ENCODE measurements around the gene AIRE.
"Not testable (repeated sequence)": the region's sequence is repeated elsewhere in the genome, so short reads cannot be mapped to it uniquely, and the experiment has no call there.

AIRE gene

GRCh38 chr21:44285138-44285992 lies at the start of gene AIRE:
TSS of gene AIRE (plus strand) at chr21:44285876. CDS start at chr21:44286007, 131 bp downstream.
- no peak for DNase-seq (ENCODE audit: low spot score)

DNA sequence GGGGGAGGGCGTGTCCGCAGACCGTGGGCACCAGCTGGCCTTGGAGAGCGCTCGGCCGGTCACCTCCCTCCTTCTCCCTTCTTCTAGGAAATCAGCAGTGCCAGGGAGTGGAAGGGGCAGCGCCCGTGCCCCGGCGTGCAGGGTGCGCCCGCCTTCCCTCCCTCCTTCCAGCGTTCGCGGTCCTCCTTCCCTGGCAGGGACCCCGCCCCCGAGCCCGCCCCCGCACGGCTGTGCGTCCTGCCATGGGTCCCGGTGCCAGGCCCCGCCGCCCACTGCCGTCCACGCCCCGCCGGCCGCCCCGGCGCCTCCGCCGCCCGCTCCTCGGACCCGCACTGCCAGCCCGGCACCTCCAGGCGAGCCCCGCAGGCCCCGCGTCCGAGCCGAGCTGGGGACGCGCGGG lies 45.3 kb upstream of the AIRE start:
- not testable (repeated sequence) for DNase-seq (ENCODE audit: low spot score)

- DNase-seq (ENCODE audit: low spot score) = not testable (repeated sequence)
These were observed 44.8 kb upstream of the AIRE start, which contains the start of gene ICOSLG for GRCh38 chr21:44240842-44241241. TSS of gene ICOSLG (minus strand) at chr21:44240943. CDS start at chr21:44240817, 126 bp downstream.

- DNase-seq (ENCODE audit: low spot score) = not testable (repeated sequence)
These were observed 44.4 kb upstream of the AIRE start for GRCh38 chr21:44241281-44241680.

- DNase-seq (ENCODE audit: low spot score) = not testable (repeated sequence)
These were observed 41.7 kb upstream of the AIRE start for GRCh38 chr21:44243980-44244379.

GRCh38 chr21:44247904-44248303 lies 37.8 kb upstream of the AIRE start:
- not testable (repeated sequence) for DNase-seq (ENCODE audit: low spot score)

DNA sequence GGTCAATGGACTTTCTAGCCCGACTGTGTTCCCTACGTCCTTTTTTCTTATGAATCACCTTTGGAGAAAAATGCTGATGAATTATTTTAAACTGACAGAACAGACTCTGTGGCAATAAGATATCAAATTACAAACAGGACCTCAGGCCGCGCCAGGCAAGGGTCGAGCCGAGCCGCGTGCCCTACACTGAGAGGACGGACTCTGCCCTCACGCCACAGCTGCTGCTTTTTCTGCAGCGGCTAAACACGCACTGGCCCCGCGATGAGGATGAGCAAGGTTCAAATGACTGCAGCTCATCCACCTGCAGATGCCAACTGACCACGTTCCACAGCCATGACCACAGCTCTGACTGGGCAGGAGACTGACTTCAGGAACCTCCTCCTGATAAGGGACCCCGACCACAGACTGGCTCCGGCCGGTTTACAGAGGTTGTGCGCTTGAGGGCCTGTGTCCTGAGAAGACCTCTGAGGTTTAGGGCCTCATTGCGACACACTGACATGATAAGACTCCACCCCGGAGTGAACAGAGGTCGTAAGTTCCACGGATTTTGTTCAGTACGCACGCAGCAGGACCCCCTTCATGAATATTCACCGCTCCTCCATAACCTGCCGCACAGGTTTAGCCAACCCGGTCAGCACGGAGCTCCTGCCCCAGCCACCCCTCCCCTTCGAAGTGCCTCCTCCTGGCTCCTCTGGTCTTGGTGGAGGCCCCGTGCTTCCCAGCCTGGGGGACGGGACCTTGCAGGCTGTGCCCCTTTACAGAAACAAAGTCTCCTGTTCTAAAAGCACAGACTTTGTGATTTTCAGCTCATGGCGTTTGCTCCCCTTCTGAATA lies 36.3 kb upstream of the AIRE start:
- not testable (repeated sequence) for DNase-seq (ENCODE audit: low spot score)

DNA sequence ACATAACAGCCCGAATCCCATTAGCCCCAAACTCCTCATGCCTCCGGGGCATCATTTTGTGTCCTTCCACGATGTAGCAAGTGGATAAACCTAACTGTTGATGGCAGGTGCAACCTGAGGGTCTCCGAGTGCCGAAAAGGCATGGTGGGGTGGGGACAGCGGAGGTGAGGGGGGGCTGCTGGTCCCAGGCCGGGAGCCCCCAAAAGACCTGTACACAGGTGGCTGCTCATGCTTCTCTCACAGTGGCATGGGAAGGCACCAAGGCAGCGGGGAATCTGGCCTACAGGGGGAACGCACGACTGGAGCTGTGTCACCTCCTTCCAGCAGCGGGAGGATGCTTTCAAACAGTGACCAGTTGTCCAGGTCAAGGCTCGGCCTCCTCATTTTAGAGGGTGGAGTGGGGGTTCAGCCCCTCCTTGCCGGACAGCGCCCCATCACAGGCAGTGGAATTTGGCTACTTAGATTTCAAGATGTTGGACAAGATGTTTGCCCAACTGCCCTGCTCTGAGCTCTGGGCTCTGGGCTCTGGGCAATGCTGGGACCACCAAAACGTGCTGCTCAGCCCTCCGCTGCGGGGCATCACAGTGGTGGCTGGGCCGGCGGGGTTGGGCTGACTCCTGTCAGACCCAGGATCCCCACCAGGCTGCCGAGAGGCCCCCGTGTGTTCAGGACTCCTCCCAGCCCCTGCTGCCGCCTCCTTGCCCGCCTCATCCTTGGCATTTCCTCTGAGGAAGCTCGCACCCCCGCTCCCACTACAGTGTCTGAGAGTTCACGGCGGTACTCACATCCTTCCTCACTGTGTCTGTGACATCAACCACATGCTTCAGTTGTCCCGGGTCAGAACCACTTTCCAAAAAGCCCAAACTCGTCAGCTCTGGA lies 31.6 kb upstream of the AIRE start:
- no peak for DNase-seq (ENCODE audit: low spot score)

- DNase-seq (ENCODE audit: low spot score) = peak; percentile 53
These were observed 30.1 kb upstream of the AIRE start for GRCh38 chr21:44255511-44255981.

DNA sequence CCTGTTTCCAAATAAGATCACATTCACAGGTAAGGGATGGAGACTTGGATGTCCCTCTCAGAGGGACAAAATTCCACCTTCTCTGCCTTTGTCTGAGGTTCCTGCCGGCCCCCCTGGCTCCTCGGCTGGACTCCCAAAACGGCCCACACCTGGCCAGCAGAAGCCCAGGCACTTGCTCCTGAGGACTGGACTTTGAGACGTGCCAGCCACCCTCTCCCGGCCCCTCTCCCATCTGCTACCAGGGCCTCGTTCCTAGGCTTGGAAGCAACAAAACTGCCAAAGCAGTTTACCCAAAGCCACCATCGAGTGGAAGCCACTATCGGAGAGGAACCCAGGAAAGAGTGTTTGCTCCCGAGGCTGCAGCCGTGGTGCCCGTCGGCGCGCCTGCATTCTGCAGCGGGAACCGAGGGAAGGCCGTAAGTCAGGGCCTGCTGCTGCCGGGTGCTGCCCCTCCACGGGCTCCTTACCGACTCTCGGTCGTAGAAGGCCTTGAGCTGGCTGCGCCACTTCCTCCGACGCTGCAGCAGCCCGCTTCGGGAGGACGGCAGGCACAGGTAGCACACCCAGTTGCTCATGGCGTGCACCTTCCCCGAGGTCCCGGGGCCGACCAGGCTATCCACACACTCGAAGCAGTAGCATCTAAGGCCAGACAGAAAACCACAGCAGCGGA lies 27.5 kb upstream of the AIRE start:
- peak; percentile 55 for DNase-seq (ENCODE audit: low spot score)

- DNase-seq (ENCODE audit: low spot score) = peak; percentile 41
These were observed 26.5 kb upstream of the AIRE start for GRCh38 chr21:44259082-44259705.

DNA sequence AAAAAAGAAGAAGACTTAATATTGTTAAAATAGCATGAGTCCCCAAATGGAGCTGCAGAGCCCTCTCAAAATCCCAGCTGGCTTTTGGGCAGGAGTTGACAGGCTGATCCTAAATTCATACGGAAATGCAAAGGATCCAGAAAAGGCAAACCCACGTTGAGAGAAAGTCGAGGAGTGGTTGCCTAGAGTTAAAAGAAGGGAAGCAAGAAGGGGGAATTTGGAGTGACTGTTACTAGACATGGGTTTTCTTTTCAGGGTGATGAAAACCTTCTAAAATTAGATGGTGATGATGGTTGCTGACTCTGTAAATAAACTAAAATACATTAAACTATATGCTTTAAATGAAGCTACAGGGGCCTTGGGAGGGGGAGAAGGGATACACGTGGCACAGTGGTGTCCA lies 25.6 kb upstream of the AIRE start:
- DNase-seq (ENCODE audit: low spot score) = peak; percentile 3

DNA sequence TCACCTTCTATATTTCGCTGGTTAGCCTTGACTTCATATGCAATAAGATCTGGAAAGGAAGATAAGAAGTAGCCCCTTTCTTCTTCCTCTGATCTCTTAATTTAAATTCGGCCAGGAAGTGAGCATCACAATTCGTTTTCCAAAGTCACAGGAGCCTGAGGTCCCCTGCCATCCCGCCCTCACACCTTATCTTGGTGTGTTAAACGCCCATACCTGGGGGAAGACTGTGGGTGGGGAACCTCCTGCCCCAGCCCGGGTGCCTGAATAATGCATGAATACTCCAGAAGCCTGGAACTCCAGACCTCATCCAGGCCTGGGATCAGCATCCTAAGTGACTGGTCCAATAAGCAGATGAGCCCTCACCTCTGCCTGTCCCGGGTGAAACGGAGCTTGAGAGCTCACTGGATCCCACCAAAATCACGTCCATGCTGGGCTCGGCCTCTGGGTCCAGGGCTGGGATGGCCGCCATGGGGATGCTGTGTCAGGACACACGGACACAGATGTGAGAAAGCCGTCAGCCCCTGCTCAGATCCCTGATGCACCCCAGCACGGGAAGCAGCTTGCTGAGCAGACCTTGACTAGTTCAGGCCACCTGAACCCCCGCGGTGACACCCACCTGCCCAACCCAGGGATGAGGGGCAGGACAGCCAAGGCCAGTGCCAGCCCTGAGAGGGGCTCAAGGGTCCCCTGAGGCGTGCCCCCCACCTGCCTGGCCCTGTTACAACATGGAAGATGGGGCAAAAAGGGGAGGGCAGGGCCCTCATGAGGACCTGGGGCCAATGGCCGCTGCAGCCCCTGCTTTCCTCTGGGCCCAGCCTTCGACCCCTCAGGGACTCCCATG lies 24.7 kb upstream of the AIRE start:
- peak; percentile 54 for DNase-seq (ENCODE audit: low spot score)

DNA sequence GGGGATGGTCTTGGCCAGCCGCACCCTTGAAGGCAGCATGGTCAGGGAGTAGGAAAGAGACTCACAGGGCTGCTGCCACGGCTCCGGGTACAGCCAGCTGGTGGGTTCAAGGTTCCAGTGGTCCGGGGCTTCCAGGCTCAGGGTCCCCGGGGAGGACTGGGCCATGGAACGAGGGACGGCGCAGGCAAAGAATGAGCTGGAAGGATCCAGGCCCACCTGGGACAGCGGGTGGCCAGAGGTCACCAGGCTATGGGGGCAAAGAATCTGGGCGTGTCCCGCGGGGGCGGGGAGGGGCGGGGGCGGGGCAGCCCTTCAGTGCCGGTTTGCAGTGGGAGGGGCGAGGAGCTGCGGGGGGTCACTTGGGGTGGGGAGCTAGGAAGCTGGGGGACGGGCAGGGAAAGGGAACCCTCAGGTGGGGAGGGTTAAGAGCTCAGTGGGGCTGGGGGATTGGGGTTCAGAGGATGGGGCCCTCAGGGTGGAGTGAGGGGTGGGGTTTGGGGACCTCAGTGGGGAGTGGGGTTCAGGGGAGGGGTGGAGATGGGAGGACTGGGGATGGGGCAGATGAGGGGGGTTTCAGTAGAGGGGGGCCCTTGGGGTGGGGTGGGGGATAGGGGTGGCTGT lies 23.9 kb upstream of the AIRE start, which contains the start of gene DNMT3L:
TSS of gene DNMT3L (minus strand) at position 223 of the 621 bp plus-strand sequence. CDS start 638 bp downstream, outside the sequence.
- peak; percentile 55 for DNase-seq (ENCODE audit: low spot score)

DNA sequence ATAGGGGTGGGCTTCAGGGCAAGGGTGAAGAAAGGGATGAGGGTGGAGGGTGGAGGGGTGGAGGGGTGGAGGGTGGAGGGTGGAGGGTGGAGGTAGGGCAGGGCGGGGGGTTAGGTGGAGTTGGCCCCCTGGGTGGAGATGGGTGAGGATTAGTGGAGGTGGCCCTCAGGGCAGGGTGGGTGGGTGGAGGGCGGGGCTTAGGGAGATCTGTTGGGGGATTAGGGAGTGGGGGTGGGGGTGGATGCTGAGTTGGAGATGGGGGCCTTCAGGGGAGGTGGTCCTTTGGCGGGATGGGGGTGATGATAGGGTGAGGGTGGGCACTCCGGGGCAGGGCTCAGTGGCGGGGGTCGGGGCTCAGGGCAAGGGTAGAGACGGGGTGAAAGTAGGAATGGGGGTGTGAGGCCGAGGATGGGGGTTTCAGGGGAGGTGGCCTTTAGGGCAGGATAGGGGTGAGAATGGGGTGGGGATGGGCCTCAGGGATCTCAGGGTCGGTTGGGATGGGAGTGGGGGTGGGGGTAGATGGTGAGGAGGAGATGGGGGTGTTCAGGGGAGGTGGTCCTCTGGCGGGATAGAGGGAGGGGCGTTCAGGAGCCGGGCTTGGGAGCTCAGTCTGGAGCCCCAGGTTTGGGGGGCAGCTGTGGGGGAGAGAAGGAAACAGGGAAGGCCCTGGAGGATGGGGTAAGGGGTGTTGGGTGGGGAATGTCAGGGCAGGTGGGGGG lies 23.2 kb upstream of the AIRE start:
- peak; percentile 52 for DNase-seq (ENCODE audit: low spot score)

DNA sequence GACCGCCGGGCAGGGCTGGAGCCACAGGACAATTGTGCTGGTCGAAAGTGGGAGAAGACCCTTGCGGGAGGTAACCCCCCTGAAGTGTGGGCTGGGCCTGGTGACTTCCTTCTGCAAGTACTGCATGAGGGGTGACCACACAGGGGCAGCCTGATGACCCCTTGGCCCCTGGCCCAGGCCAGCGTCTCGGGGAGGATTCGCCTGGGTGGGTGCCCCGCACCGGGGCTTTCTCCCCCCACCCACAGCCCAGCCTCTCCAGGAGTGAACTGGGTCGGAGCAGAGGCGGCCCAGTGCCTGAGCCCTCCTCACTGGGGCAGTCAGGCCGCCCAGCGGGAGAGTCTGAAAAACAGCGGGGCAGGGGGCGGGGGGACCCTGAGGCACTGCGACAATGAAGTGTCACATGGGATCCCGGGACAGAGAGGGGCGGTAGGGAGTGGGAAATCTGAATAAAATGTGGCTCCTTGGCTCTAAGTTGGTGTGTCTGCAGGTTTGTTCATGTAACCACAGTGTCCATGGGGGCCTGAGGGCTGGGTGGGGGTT lies 22.4 kb upstream of the AIRE start:
- no peak for DNase-seq (ENCODE audit: low spot score)

DNA sequence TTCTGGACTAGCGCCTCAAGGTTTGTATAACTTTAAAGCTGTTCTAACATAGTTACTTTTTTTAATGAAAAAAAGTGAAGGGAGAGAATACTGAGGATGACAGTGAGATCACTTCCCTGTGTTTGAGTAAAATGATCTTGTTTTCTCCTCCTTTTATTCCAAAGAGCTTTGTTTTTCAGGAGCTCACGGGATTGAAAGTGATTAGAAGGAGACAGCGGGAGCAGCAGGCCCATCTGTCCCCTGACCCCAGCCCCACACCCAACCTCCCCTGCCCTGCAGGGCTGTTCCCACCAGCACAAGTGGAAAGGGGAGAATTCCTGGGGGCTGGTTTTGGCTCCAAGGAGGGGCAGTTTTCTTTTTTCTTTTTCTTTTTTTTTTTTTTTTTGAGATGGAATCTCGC lies 21.9 kb upstream of the AIRE start:
- DNase-seq (ENCODE audit: low spot score) = no peak

DNA sequence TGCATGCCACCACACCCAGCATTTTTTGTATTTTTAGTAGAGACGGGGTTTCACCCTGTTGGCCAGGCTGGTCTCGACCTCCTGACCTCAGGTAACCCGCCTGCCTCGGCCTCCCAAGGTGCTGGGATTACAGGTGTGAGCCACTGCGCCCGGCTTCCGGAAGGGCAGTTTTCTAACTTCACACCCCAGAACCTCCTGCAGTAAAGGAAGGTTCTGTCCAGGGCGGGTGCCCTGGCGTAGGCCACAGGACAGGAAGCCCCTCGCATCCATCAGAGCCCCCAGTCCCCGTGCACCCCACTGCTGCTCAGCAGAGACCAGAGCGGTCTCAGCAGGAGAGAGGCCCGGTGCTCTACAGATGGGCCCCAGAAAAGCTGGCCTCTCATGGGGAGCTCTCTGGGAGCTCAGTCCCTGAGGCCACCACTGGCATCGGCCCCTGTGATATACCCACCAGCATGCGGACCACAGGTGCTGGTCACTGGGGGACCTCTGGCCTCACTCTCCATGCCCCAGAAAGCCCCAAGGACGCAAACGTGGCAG lies 19.9 kb upstream of the AIRE start:
- DNase-seq (ENCODE audit: low spot score) = no peak
